Measurements from ENCODE around the gene NCAM1. TPM values are rescaled to one million over a fixed set of nuclear protein-coding genes. Genes with fewer than 3 reads are reported as not detected.

The NCAM1 gene
- total RNA-seq, 6 experiments from 2014 or later: 1.2 to 2.4 (median 1.8) TPM

- no peaks in the 10 kb centered on the region for H3K36me3 ChIP-seq
- H3K27ac ChIP-seq: no peak overlapping the region
- no peak overlapping the region for H3K4me3 ChIP-seq
- H3K9me3 ChIP-seq: no peaks in the 10 kb centered on the region
- no peaks in the 10 kb centered on the region for H3K4me1 ChIP-seq
- no peaks in the 10 kb centered on the region for H3K27me3 ChIP-seq
- TF ChIP-seq CTCF (IDR thresholded peaks at IDR 0.05) (no peak), POLR2A (IDR thresholded peaks at IDR 0.05) (no peak)
- ATAC-seq (no peak), DNase-seq (no peak)
- WGBS (ENCODE audit: insufficient coverage, low coverage, low lambda C conversion rate, missing lambda C conversion rate): 48% methylated on average over 11 of the region's 12 CpGs
- intact Hi-C loops (cut with DNase I): no loop called here
Observed at GRCh38 chr11:113240790-113241635, 279.8 kb downstream of the NCAM1 start.

GRCh38 chr11:113241636-113242054 is 280.4 kb downstream of the NCAM1 start:
- H3K27me3 ChIP-seq: no peaks in the 10 kb centered on the region
- intact Hi-C loops (cut with DNase I): no loop called here
- H3K36me3 ChIP-seq: no peaks in the 10 kb centered on the region
- no peaks in the 10 kb centered on the region for H3K9me3 ChIP-seq
- WGBS (ENCODE audit: insufficient coverage, low coverage, low lambda C conversion rate, missing lambda C conversion rate): 93% methylated on average over 4 of the region's 4 CpGs
- no peak overlapping the region for H3K4me3 ChIP-seq
- TF ChIP-seq CTCF (IDR thresholded peaks at IDR 0.05) (no peak), POLR2A (IDR thresholded peaks at IDR 0.05) (no peak)
- H3K27ac ChIP-seq: no peak overlapping the region
- DNase-seq (no peak), ATAC-seq (no peak)
- H3K4me1 ChIP-seq: no peaks in the 10 kb centered on the region

GRCh38 chr11:113242060-113242459 is 280.8 kb downstream of the NCAM1 start:
- ATAC-seq: no peak
- Histone ChIP-seq H3K36me3 (no peaks in the 10 kb centered on the region), H3K27ac (no peak overlapping the region), H3K27me3 (no peaks in the 10 kb centered on the region), H3K4me3 (no peak overlapping the region), H3K4me1 (no peaks in the 10 kb centered on the region), H3K9me3 (no peaks in the 10 kb centered on the region)
- DNase-seq: no peak
- WGBS (ENCODE audit: insufficient coverage, low coverage, low lambda C conversion rate, missing lambda C conversion rate): 94% methylated on average over 3 of the region's 3 CpGs
- intact Hi-C loops (cut with DNase I): no loop called here
- TF ChIP-seq POLR2A (IDR thresholded peaks at IDR 0.05) (no peak), CTCF (IDR thresholded peaks at IDR 0.05) (no peak)

GRCh38 chr11:113242767-113243397 is 281.7 kb downstream of the NCAM1 start:
- intact Hi-C loops (cut with DNase I): no loop called here
- WGBS (ENCODE audit: insufficient coverage, low coverage, low lambda C conversion rate, missing lambda C conversion rate): 38% methylated on average over 14 of the region's 21 CpGs
- Histone ChIP-seq H3K4me3 (peak overlapping the region in 1 of 3 donors; percentile 21), H3K36me3 (no peaks in the 10 kb centered on the region), H3K27ac (no peak overlapping the region), H3K27me3 (no peaks in the 10 kb centered on the region), H3K4me1 (no peaks in the 10 kb centered on the region), H3K9me3 (no peaks in the 10 kb centered on the region)
- no peak for DNase-seq
- TF ChIP-seq CTCF (IDR thresholded peaks at IDR 0.05) (no peak), POLR2A (IDR thresholded peaks at IDR 0.05) (no peak)
- ATAC-seq: no peak

Measured in right lobe of liver (tissue), 6 donors.